Right ventricle myocardium superior (tissue), 1 donor: ENCODE measurements around the gene SYNJ1. TPM values are rescaled to one million over a fixed set of nuclear protein-coding genes. Genes with fewer than 3 reads are reported as not detected.

Source experiments
- ATAC-seq: fragments of 200-7000 bp; cut with Tn5 transposase; one replicate; pipeline ENCODE4 v1.9.1; 2020; ENCODE audit warnings: mild to moderate bottlenecking; ENCODE audit not compliant: poor library complexity
- DNase-seq: peaks from one replicate; pipeline ENCODE4 v3.0.0-alpha.2; 2020
- intact Hi-C: fragments of 100-400 bp; cut with DNase I; formaldehyde crosslinking; loops from one replicate; pipeline ENCODE4 v1.11.2; 2022
- total RNA-seq: library from RNA; stranded (reverse); fragmentation: NEBNext Ultra II Directional; extraction: Animal tissue kit (Norgen Biotek cat#: 25700); gene quantifications from one replicate; pipeline ENCODE4 v1.2.1, GENCODE V29; 2021
- donor health status: DM: no; HTN: yes; CAD: no; lungs with severe emphysema.

SYNJ1 gene
- total RNA-seq, 1 donor from 2014 or later = 10.6 TPM

DNA sequence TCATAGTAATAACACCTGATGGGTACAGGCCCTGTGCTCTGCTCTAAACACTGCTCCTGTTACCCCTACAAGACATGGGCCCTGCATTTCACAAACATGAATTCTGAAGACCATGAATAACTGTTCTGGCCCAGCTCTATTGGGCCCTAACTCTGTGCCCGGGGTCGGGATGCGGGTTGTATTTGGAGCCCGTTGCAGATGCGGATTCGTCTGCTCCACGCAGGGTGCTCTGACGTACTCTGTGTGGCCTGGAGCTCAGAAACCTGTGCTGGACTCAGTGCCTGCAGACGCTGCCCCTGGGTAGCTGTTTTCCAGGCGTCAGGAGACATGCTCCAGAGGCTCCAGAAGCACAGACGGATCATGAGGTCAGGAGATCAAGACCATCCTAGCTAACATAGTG, 132.4 kb downstream of the SYNJ1 start:
- DNase-seq (no peak), ATAC-seq (no peak)
- intact Hi-C loops = no loop called here

DNA sequence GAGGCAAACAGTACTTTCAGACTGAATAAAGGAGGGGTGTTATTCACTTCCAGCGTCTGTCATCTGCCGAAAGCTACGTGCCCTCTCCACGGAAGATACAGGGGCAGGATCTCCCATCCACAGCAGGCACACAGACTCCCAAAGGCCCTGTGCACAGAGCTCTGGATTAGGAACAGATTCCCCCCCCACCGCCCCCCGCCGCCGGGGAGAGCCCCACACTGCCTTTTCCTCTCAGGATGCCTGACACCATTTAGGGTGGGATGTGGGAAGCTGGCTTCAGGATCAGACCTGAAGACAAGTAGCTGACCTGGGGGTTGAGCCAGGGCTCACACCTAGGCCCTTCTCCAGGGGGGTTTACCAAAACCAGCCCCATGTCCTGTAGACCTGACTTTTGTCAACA, 134.1 kb downstream of the SYNJ1 start:
- ATAC-seq (no peak), DNase-seq (no peak)
- intact Hi-C loops = no loop called here

DNA sequence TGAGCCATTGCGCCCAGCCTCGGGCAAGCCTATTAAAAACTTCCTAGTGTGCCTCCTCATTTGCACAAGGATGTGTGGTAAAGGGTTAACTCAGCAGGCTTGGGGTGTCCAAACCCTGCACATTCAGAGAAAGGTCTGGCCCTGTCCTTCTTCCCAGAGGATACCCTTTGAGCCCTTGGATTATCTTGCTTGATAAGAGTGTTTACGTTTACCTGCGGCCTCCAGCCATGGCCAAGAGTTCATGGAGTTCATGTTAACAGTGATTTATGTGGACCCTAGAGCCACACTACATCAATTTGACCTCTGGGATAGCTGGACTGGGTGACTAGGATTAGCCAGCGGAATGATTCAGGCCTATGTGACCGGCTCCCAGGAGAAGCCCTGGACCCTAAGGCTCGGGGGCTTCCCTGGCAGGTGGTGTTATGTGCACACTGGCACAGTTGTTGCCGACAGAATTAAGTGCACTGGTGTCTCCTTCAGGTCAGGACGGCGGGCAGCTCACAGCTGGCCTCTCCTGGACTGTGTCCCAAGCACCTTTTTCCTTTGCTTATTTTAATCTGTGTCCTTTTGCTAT, 134.8 kb downstream of the SYNJ1 start:
- intact Hi-C loops = no loop called here
- ATAC-seq (no peak), DNase-seq (no peak)

DNA sequence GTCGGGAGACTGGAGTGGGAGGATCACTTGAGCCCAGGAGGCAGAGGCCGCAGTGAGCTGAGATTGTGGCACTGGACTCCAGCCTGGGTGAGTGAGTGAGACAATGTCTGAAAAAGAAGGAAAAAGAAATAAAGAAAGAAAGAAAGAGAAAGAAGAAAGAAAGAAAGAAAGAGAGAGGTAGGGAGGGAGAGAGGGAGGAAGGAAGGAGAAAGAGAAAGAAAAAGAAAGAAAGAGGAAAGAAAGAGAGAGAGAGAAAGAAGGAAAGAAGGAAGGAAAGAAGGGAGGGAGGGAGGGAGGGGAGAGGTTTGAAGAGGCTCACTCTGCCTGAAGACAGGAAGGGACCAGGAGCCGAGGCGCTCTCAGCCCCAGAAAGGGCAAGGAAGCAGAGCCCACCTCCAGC, 137.7 kb downstream of the SYNJ1 start:
- no peak for ATAC-seq
- intact Hi-C loops = no loop called here
- no peak for DNase-seq

DNA sequence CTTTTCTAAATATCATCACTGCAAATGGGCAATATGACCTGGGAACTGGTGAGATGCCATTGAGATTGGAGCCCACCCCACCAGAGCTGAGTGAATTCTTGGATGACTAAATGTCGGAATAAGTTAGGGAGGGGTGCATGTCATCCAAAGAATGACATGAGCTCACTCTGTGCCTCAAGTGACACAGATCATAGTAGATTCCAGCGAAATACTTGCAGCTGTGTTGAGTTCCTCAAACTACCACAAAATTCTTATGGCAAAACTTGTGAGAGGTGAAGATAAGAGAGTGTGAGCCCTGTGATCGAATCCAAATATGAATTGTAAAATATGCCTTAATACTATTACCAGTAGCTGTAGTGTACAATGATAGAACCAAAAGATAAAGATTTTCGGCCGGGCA, 140.2 kb downstream of the SYNJ1 start:
- DNase-seq (no peak), ATAC-seq (no peak)
- intact Hi-C loops = no loop called here

DNA sequence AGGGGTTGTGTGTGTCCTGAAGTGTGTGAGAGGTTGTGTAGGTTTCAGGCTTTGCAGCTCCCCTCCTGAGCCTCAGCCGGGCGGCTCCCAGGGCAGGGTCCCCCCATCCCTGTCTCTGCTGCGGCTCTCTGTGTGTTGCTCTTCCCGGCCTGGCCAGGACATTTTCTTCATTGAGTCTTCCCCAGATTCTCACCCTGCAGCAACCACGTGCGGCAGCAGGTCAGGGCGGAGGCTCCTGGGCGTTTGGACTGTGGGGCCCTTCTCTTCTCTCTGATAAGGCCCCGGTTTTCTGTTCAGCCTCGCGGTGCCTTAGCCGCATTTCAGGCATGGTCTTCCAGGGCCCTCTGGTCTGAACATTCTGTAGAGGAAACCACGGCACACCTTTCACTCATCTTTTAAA, 140.7 kb downstream of the SYNJ1 start:
- DNase-seq = no peak
- intact Hi-C loops = no loop called here
- ATAC-seq = no peak

DNA sequence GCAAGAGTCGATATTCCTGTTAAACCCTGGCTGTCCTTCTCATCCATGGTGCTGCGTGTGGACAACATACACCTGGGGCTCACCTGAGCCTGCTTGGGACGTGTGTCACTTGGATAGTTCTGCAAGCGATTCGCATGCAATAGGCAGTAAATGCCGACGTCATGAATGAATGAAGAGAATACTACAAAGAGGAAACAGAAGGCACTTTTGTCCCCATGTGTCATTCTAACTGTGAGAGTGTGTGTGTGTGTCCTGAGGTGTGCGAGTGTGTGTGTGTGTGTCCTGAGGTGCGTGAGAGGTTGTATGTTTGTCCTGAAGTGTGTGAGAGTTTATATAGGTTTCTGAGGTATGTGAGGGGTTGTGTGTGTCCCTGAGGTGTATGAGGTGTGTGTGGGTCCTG, 141.8 kb downstream of the SYNJ1 start:
- DNase-seq (no peak), ATAC-seq (no peak)
- intact Hi-C loops = no loop called here

DNA sequence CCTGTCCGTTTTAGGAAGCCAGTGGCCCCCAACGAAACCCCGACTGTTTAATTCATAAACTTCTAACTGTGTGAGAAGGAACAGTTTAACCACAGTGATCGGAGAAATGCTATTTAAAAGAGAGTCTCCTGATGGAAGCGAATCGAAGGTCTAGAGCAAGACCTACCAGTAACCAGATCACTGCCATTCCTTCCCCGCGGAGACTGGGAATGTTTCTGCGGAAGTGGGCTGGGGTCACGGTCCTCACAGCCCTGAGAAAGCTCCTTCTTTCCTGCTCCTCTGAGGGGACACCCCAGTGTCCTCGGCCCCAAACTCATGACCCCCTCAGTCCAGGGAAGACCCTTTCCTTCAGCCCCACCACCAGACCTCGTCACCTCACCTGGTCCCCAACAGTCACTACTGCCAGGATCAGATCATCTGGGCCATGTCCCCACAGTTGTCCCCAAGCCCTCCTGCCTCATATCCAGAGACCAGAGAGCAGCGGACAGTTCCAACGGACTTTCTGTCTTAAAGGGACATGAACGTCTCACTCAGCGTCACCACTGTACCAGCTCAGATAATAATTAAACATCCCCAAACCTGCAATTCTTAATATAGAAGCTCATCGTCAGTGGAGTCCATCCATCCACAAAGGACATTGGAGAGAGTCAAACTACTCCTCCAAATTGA, 142.6 kb downstream of the SYNJ1 start, which contains the start of gene TCP10L:
Gene TCP10L, minus strand, starts transcription at position 482 of the 669 bp plus-strand sequence. CDS start 1,219 bp downstream, outside the sequence.
- intact Hi-C loops = no loop called here
- DNase-seq = no peak
- no peak for ATAC-seq

DNA sequence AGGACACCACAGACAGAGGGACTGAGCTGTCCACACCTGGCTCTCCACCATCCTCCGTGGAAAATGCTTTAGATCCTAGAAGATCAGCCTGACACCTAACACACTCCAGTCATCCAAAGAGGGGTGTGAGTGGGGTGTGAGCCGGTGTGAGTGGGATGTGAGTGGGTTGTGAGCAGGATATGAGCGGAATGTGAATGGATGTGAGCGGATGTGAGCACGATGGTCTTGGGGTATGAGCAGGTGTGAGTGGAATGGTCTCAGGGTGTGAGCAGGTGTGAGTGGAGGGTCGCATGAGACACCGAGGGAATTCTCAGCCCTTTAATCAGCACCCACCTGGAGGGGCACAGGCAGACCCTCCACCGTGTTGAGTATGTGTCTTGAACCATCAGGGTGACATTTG, 143.3 kb downstream of the SYNJ1 start:
- ATAC-seq (no peak), DNase-seq (no peak)
- intact Hi-C loops = no loop called here

DNA sequence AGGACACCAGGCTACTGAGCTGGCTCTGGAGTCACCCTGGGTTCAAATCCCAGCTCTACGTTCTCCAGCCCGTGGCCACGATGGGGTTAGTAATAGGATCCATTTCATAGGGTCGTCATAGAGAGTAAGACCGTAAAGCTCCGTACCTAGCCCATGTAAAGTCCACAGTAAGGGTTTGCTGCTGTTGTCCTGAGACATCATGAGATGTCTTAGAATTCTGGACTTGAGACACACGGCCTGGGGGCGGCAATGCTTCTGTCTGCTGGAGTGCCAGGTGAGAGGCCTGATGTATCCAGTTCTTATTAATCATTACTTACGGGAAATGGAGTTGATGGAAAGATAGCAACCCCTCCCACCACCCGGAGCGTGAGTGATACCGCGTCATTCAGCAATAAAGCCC, 146.1 kb downstream of the SYNJ1 start:
- DNase-seq (no peak), ATAC-seq (no peak)
- intact Hi-C loops = no loop called here

DNA sequence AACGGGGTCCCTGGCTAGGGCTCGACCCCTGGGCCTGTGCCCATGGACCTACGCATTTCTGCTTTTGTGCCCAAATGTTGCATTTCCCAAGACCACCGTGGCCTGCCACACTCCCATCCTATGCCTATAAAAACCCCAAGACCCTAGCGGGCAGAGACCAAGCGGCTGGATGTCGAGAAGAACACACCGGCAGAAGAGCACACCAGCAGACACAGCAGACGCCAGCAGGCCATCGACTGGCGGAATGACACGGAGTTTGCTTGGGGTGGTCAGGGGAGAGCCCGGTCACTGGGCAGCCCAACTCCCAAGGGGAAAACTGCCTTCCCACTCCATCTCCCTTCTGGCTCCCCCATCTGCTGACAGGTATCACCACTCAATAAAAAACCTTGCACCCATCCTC, 146.9 kb downstream of the SYNJ1 start:
- ATAC-seq (no peak), DNase-seq (no peak)
- intact Hi-C loops = no loop called here

Other genes with a start within 250 kb of the SYNJ1 start
- 2.4 TPM for gene TCP10L, start 142.5 kb downstream of the SYNJ1 start, total RNA-seq
- 17.2 TPM for gene CFAP298, start 115.6 kb downstream of the SYNJ1 start, total RNA-seq
- 12.5 TPM for gene PAXBP1, start 43.7 kb upstream of the SYNJ1 start, total RNA-seq